Stimulated activated CD4-positive, alpha-beta T cell treated with anti-CD3 and anti-CD28 coated beads, TNF-alpha, amount 100 ng/mL, for 48 hours (primary cell): ENCODE results near the gene KRT15.

Experiments used
- DNase-seq, 3 donors: peaks; one replicate each; pipeline ENCODE4 v3.0.0-alpha.2; 2020; ENCODE audit warnings: low read depth in 3 of 3

Gene KRT15

DNA sequence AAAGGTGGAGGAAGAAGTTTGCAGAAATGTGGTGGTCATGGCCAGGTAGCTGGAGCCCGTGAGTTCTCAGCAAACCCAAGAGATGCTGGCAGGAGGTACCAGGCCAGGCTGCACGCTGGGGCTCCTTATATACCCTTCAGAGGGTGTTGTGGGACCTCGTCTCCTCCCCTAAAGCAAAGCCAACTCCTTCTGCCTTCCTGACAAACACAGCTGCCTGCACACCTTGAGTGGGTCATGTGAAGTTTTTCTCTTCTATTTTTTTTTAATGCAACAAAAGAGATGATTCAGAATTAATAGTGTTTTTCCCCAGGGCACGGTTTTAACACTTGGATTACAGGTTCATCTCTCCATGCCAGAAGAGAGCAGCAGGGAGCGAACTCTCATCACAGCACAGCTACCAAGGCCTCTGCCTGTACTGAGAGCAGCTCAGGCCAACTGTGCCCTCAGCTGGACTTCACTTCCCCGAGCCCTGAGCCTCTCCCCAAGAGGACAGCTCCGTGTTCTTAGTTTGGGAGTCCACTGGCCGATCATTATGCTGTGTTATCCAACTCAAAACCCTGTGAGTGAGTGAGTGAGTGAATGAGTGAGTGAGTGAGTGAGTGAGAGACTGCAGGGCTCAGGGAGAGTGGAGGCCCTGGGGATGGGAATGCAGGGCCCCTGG, at the start of gene KRT15:
Gene KRT15 (minus strand): TSS at position 102 of the 661 bp plus-strand sequence. CDS start 63 bp downstream, at position 39.
- no peak for DNase-seq

DNA sequence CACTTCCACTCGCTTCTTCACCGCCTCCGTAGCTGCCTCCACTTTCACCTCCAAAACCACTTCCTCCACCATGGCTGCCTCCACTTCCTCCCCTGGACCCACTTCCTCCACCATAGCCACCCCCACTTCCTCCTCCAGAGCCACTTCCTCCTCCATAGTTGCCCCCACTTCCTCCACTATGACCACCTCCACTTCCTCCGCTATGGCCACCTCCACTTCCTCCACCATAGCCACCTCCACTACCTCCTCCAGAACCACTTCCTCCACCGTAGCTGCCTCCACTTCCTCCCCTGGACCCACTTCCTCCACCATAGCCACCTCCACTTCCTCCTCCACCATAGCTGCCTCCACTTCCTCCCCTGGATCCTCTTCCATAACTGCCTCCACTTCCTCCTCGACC, 48.6 kb upstream of the KRT15 start:
- DNase-seq = no peak

- DNase-seq = no peak
Observed at GRCh38 chr17:41565338-41565737, 46.6 kb upstream of the KRT15 start.

GRCh38 chr17:41563607-41564170, 45.0 kb upstream of the KRT15 start:
- DNase-seq = no peak

- DNase-seq = no peak
Observed at GRCh38 chr17:41561554-41561953, 42.9 kb upstream of the KRT15 start.

GRCh38 chr17:41559548-41559947, 40.9 kb upstream of the KRT15 start:
- DNase-seq = no peak

- no peak for DNase-seq
Observed at GRCh38 chr17:41556931-41557330, 38.2 kb upstream of the KRT15 start.

DNA sequence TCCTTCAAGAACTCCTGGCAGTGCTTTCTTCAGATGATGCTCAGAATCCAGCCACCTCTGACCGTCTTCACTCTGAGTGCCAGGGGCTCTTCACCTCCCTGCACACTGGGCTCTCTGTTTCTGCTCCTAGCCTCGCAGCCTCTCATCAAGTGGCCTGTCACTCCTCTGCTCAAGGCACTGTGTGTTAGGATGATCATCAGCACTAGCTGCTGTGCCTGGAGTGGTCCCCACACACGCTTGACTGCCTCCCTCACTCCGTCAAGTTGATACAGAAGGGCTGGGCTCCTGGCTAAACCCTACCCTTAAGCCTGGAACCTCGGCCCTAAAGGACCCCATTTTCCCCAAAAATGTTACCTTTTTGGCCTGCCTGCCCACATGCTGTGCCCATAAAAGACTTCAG, 37.6 kb upstream of the KRT15 start:
- DNase-seq = no peak

- no peak for DNase-seq
Observed at GRCh38 chr17:41555105-41555887, 36.6 kb upstream of the KRT15 start.

DNA sequence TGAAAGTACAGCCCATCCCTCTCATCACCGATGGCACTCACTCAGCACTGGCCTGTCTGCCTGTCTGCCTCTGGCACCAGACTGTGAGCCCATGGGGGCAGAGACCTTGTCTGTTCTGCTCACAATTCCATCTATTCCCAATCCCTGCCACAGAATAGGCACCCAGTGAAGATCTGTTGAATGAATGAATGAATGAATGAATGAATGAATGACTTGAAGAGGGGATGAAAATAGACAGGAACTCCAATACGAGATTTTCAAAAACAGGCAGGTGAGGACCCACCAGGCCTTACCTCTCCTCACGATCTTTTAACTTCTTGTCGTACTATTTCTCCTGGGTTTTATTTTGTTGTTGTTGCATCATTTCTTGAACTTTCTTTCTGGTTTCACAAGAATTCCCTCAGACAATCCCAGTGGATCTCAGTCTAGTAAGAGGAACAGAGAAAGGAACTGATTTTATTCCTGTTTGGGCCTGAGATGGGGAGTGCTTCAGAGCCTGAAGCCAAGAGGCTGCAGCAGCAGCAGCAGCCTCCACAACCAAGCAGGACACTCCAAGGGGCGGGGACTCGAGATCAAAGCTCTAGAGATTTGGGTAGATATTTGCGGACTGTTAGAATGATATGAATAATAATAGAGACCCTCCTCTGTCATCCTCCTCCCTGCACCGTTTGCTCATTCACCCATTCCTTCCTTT, 35.4 kb upstream of the KRT15 start:
- no peak for DNase-seq

DNA sequence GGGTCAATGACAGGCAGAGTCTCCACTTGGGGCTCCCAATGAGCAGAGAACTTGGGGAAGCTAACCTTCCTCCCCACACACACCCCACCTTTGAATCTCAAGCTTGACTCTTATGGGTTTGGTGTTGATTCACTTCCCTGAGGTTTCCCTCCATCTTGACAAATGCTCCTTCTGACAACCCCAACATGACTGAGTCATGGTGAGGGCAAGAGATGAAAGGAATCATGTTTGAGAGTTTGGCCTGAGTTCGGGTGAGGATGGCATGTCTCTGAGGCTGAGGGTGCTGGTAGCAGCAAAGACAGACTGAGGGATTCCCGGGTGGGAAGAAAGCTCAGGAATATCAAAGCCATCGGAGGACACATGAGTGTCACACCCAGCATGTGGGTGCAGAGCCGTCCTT, 34.5 kb upstream of the KRT15 start:
- no peak for DNase-seq

- DNase-seq = no peak
Observed at GRCh38 chr17:41552455-41552854, 33.8 kb upstream of the KRT15 start.

DNA sequence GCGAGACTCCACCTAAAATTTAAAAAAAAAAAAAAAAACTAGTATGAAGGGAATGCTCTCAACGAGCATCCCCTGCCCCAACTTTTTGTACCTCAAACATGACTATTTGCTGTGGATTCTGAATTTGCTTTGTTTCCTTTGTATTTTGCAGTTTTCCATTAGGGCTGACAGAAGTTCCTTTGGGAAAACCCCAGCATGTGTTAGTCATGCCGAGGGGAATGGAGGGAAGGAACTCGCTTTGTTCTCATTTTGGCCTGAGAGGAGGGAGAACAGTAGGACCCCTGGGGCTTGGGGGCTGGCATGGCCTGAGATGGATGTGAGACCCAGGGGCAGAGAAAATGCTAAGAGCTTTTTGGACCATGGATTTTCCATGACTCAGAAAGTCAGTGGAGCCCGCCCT, 32.7 kb upstream of the KRT15 start:
- DNase-seq = no peak

GRCh38 chr17:41549596-41550039, 30.9 kb upstream of the KRT15 start:
- DNase-seq = no peak

- peak; percentile 69 to 84 (median 69) for DNase-seq
Observed at GRCh38 chr17:41548844-41549595, 30.3 kb upstream of the KRT15 start.

DNA sequence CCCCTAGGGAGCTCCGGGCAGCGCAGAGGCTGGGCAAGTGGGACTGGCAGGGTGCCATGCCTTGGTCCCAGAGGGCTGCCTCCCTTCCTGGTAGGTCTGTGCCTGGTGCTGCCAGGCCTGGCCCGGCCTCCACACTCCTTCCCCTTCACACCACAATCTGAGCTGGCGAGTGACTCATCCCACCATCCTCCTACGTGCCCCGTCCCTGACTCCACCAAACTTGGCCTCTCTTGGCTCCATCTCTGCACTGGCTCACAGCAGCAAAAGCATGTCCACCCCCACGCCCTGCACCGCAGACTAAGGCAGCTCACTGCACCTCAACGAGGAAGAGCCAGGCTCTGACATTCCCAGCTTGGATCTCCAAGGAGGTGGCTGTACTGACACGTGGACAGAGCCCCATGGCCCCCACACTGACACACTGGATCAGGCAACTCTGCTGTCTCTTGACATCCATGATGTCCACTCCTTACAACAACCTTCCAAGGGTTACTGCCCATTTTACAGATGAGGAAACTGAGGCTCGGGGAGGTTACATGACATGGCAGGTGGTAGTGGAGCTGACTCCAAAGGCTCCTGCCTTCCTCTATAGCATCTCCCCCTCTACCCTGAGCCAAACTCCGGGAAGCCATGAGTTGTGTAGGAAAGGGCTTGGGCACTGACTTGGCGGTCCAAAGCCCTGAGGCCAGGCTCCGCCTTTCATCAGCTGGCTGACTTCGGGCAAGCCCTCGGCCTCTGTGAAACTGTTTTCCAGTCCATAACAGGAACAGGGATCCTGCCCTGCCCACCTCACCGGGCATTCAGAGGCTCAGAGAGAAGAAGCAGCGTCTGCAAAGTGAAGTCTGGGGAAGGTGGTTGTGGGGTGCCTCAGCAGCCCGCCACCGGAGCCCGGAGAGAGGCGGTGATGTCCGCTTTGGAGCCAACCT, 29.5 kb upstream of the KRT15 start:
- peak; percentile 53 to 77 (median 64) for DNase-seq

DNA sequence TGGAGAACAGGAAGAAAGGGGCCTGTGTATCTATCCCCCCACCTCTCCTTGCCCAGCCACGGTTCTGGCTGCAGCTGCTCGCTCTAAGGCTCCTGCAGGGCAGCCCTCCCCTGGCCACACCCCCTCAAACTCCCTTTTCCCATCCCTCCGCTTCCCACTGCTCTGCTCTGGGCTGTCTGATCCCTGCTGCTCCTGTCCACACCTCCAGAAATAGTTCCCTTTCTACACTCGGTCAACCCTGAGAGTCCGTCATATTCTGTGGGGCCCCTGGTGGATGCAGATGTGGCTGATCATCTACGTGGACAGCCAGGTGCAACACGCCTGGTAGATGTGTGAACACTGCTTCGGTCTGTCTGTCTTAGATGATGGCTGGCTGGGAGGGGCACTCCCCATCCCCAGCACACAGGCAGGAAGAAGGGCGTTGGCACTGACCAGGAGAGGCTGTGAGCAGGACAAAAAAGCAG, 28.7 kb upstream of the KRT15 start:
- no peak for DNase-seq

DNA sequence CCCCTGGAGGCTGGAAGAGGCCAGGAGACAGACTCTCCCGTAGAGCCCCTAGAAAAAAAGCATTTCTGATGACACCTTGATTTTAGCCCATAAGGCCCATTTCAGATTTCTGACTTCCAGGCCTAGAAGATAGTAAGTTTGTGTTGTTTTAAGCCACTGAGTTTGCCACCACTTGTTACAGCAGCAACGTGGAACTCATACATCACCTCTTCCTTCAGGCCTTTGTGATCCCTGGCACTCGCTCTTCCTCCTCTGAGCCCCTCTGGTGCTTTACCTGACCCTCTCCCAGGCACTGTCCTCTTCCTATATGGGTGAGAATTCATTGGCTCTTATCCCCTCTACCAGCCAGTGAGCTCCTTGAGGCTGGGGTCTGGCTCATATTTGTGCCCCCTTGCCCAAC, 28.1 kb upstream of the KRT15 start:
- no peak for DNase-seq

- DNase-seq = no peak
Observed at GRCh38 chr17:41545829-41546410, 27.2 kb upstream of the KRT15 start.

DNA sequence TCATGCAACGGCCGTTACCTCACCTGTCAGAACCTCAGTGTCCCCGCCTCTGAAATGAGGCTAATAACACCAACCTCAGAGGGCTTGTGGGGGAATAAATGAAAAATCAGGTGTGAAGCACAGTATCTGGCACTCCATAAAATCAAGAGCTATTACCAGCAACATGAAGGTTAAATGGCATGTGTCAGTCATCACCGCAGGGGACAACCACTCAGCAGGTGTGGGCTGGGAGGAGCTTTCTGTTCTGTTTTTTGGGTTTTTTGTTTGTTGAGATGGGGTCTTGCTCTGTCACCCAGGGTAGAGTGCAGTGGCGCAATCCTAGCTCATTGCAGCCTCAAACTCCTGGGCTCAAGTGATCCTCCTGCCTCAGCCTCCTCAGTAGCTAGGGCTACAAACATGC, 26.2 kb upstream of the KRT15 start:
- no peak for DNase-seq
